ENCODE results near the gene SLC26A6. TPM values are rescaled to one million over a fixed set of nuclear protein-coding genes. Genes with fewer than 3 reads are reported as not detected.

Gene SLC26A6
- total RNA-seq, 5 donors from 2014 or later (not counting 1 experiment from before 2014, with no cell fraction given): 16.2 to 36.4 (median 29.2) TPM

- DNase-seq: no peak
- peaks cover 30 to 62% of the 10 kb centered on the region in 2 donors for H3K36me3 ChIP-seq (ENCODE audit: control insufficient read depth in 2 of 2, extremely low read depth in 1 of 2, insufficient read depth in 1 of 2, low read length in 1 of 2)
- no peak for ATAC-seq (replicated peaks in 1 of 4)
- WGBS (ENCODE audit: insufficient coverage): 90% methylated on average over 10 of the region's 11 CpGs
- H3K4me3 ChIP-seq (ENCODE audit: control insufficient read depth in 1 of 2, extremely low read depth in 1 of 2, low read length in 1 of 2): no peak overlapping the region
- H3K27me3 Mint-ChIP-seq: peaks cover 9 to 14% of the 10 kb centered on the region in 2 donors
- peaks cover 0 to 8% of the 10 kb centered on the region in 2 experiments for H3K4me1 ChIP-seq (ENCODE audit: control insufficient read depth in 1 of 2, extremely low read depth in 1 of 2, insufficient read depth in 2 of 2, low read length in 2 of 2)
- H3K4me1 Mint-ChIP-seq: peaks cover 6 to 9% (median 6%) of the 10 kb centered on the region in 3 donors
- peak overlapping the region in 1 of 2 donors; percentile 58 for H3K27ac Mint-ChIP-seq
- POLR2A ChIA-PET: no interaction called here
- CTCF ChIA-PET: no interaction called here
- peaks cover 0 to 22% of the 10 kb centered on the region in 2 experiments for H3K27me3 ChIP-seq (replicated peaks in 1 of 2; ENCODE audit: control insufficient read depth in 2 of 2, extremely low read depth in 1 of 2, insufficient read depth in 2 of 2, low read length in 1 of 2)
- no peak overlapping the region for H3K4me3 Mint-ChIP-seq
- no peak overlapping the region for H3K27ac ChIP-seq (ENCODE audit: low read length)
- no peaks in the 10 kb centered on the region for H3K9me3 Mint-ChIP-seq
- H3K9me3 ChIP-seq: no peaks in the 10 kb centered on the region
- peaks cover 33% of the 10 kb centered on the region for H3K36me3 Mint-ChIP-seq
Measured at GRCh38 chr3:48599077-48599501, 36.2 kb downstream of the SLC26A6 start.

GRCh38 chr3:48598323-48599076 lies 36.8 kb downstream of the SLC26A6 start:
- H3K27me3 ChIP-seq (replicated peaks in 1 of 2; ENCODE audit: control insufficient read depth in 2 of 2, extremely low read depth in 1 of 2, insufficient read depth in 2 of 2, low read length in 1 of 2): peaks cover 0 to 27% of the 10 kb centered on the region in 2 experiments
- 96% methylated on average over 2 of the region's 5 CpGs for WGBS (ENCODE audit: insufficient coverage)
- Mint-ChIP-seq H3K4me1 (peaks cover 6 to 9% (median 6%) of the 10 kb centered on the region in 3 donors), H3K9me3 (no peaks in the 10 kb centered on the region), H3K36me3 (peaks cover 33% of the 10 kb centered on the region), H3K27ac (no peak overlapping the region), H3K27me3 (peaks cover 9 to 16% of the 10 kb centered on the region in 2 donors), H3K4me3 (no peak overlapping the region)
- H3K36me3 ChIP-seq (ENCODE audit: control insufficient read depth in 2 of 2, extremely low read depth in 1 of 2, insufficient read depth in 1 of 2, low read length in 1 of 2): peaks cover 26 to 56% of the 10 kb centered on the region in 2 donors
- DNase-seq (no peak), ATAC-seq (replicated peaks in 1 of 4) (no peak)
- H3K4me1 ChIP-seq (ENCODE audit: control insufficient read depth in 1 of 2, extremely low read depth in 1 of 2, insufficient read depth in 2 of 2, low read length in 2 of 2): peaks cover 0 to 8% of the 10 kb centered on the region in 2 experiments
- H3K9me3 ChIP-seq: no peaks in the 10 kb centered on the region
- H3K27ac ChIP-seq (ENCODE audit: low read length): no peak overlapping the region
- H3K4me3 ChIP-seq (ENCODE audit: control insufficient read depth in 1 of 2, extremely low read depth in 1 of 2, low read length in 1 of 2): no peak overlapping the region
- POLR2A ChIA-PET: no interaction called here
- CTCF ChIA-PET: no interaction called here

GRCh38 chr3:48597408-48597800 lies 37.9 kb downstream of the SLC26A6 start:
- no peak for DNase-seq
- POLR2A ChIA-PET: no interaction called here
- H3K9me3 Mint-ChIP-seq: no peaks in the 10 kb centered on the region
- no peak overlapping the region for H3K4me3 Mint-ChIP-seq
- no peak overlapping the region for H3K27ac ChIP-seq (ENCODE audit: low read length)
- CTCF ChIA-PET: no interaction called here
- H3K27me3 ChIP-seq (replicated peaks in 1 of 2; ENCODE audit: control insufficient read depth in 2 of 2, extremely low read depth in 1 of 2, insufficient read depth in 2 of 2, low read length in 1 of 2): peaks cover 0 to 38% of the 10 kb centered on the region in 2 experiments
- H3K4me3 ChIP-seq (ENCODE audit: control insufficient read depth in 1 of 2, extremely low read depth in 1 of 2, low read length in 1 of 2): no peak overlapping the region
- no peaks in the 10 kb centered on the region for H3K9me3 ChIP-seq
- no peak for ATAC-seq (replicated peaks in 1 of 4)
- peaks cover 17 to 45% of the 10 kb centered on the region in 2 donors for H3K36me3 ChIP-seq (ENCODE audit: control insufficient read depth in 2 of 2, extremely low read depth in 1 of 2, insufficient read depth in 1 of 2, low read length in 1 of 2)
- H3K4me1 Mint-ChIP-seq: peaks cover 6 to 9% (median 6%) of the 10 kb centered on the region in 3 donors
- WGBS (ENCODE audit: insufficient coverage): 91% methylated on average over 6 of the region's 6 CpGs
- no peak overlapping the region for H3K27ac Mint-ChIP-seq
- peaks cover 0 to 8% of the 10 kb centered on the region in 2 experiments for H3K4me1 ChIP-seq (ENCODE audit: control insufficient read depth in 1 of 2, extremely low read depth in 1 of 2, insufficient read depth in 2 of 2, low read length in 2 of 2)
- H3K27me3 Mint-ChIP-seq: peaks cover 13 to 27% of the 10 kb centered on the region in 2 donors
- H3K36me3 Mint-ChIP-seq: peaks cover 24% of the 10 kb centered on the region

DNA sequence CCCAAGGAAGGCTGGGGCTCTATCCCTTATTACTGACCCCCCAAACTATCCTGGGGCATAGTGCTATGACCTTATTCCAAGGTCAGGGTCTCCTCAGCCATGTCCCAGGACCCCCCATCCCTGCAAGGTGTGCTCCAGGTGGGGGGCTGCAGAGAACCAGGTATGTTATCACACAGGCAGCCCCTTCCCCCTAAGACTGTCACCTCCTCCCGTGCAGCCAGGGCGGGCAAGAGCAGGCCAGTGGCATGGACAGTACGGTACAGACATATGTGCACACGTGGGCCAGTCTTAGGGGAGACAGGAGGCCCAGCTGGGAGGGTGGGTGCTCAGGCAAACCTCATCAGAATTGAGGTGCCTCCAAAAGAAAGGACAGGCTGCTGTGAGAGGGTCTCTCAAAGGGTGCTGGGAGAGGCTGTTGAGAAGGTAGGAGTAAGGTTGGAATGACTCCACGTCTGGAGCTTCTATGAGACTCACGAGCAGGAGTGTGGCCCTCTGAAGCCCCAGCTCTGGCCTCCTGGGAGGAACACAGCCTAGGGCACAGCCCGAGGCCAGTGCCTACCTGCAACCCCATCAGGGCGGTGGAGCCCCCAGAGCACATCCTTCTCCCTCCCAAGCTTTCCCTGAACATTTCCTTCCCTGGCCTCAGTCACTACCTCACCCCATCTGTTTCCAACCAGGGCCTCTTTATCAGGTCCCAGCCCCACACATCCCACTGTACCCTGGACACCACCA lies 38.4 kb downstream of the SLC26A6 start:
- no peaks in the 10 kb centered on the region for H3K9me3 Mint-ChIP-seq
- DNase-seq (no peak), ATAC-seq (replicated peaks in 1 of 4) (no peak)
- no peak overlapping the region for H3K4me3 ChIP-seq (ENCODE audit: control insufficient read depth in 1 of 2, extremely low read depth in 1 of 2, low read length in 1 of 2)
- no peak overlapping the region for H3K27ac Mint-ChIP-seq
- no peaks in the 10 kb centered on the region for H3K9me3 ChIP-seq
- H3K27me3 Mint-ChIP-seq: peaks cover 13 to 27% of the 10 kb centered on the region in 2 donors
- peaks cover 15 to 42% of the 10 kb centered on the region in 2 donors for H3K36me3 ChIP-seq (ENCODE audit: control insufficient read depth in 2 of 2, extremely low read depth in 1 of 2, insufficient read depth in 1 of 2, low read length in 1 of 2)
- H3K36me3 Mint-ChIP-seq: peaks cover 21% of the 10 kb centered on the region
- peaks cover 6 to 9% (median 6%) of the 10 kb centered on the region in 3 donors for H3K4me1 Mint-ChIP-seq
- H3K4me3 Mint-ChIP-seq: no peak overlapping the region
- H3K4me1 ChIP-seq (ENCODE audit: control insufficient read depth in 1 of 2, extremely low read depth in 1 of 2, insufficient read depth in 2 of 2, low read length in 2 of 2): peaks cover 0 to 8% of the 10 kb centered on the region in 2 experiments
- no peak overlapping the region for H3K27ac ChIP-seq (ENCODE audit: low read length)
- ChIA-PET CTCF (no interaction called here), POLR2A (no interaction called here)
- H3K27me3 ChIP-seq (replicated peaks in 1 of 2; ENCODE audit: control insufficient read depth in 2 of 2, extremely low read depth in 1 of 2, insufficient read depth in 2 of 2, low read length in 1 of 2): peaks cover 0 to 44% of the 10 kb centered on the region in 2 experiments
- WGBS (ENCODE audit: insufficient coverage): 93% methylated on average over 4 of the region's 8 CpGs

- no peak for ATAC-seq (replicated peaks in 1 of 4)
Measured at GRCh38 chr3:48596157-48596556, 39.1 kb downstream of the SLC26A6 start.

GRCh38 chr3:48595526-48596121 lies 39.6 kb downstream of the SLC26A6 start:
- ChIA-PET CTCF (no interaction called here), POLR2A (no interaction called here)
- peaks cover 20 to 35% of the 10 kb centered on the region in 2 donors for H3K27me3 Mint-ChIP-seq
- peaks cover 10 to 31% of the 10 kb centered on the region in 2 donors for H3K36me3 ChIP-seq (ENCODE audit: control insufficient read depth in 2 of 2, extremely low read depth in 1 of 2, insufficient read depth in 1 of 2, low read length in 1 of 2)
- H3K36me3 Mint-ChIP-seq: peaks cover 17% of the 10 kb centered on the region
- no peak overlapping the region for H3K27ac Mint-ChIP-seq
- H3K4me1 ChIP-seq (ENCODE audit: control insufficient read depth in 1 of 2, extremely low read depth in 1 of 2, insufficient read depth in 2 of 2, low read length in 2 of 2): peaks cover 0 to 8% of the 10 kb centered on the region in 2 experiments
- DNase-seq: no peak
- no peak overlapping the region for H3K27ac ChIP-seq (ENCODE audit: low read length)
- H3K9me3 Mint-ChIP-seq: no peaks in the 10 kb centered on the region
- no peak overlapping the region for H3K4me3 ChIP-seq (ENCODE audit: control insufficient read depth in 1 of 2, extremely low read depth in 1 of 2, low read length in 1 of 2)
- WGBS (ENCODE audit: insufficient coverage): 60% methylated on average over 3 of the region's 10 CpGs
- no peaks in the 10 kb centered on the region for H3K9me3 ChIP-seq
- peak in 1 of 4 experiments; percentile 12 for ATAC-seq (replicated peaks in 1 of 4)
- H3K4me1 Mint-ChIP-seq: peaks cover 6 to 9% (median 6%) of the 10 kb centered on the region in 3 donors
- H3K27me3 ChIP-seq (replicated peaks in 1 of 2; ENCODE audit: control insufficient read depth in 2 of 2, extremely low read depth in 1 of 2, insufficient read depth in 2 of 2, low read length in 1 of 2): peaks cover 0 to 54% of the 10 kb centered on the region in 2 experiments
- peak overlapping the region in 1 of 3 donors; percentile 43 for H3K4me3 Mint-ChIP-seq

More at GRCh38 chr3:48596157-48596556, 39.1 kb downstream of the SLC26A6 start:
- 71% methylated on average over 3 of the region's 5 CpGs for WGBS (ENCODE audit: insufficient coverage)
- H3K36me3 ChIP-seq (ENCODE audit: control insufficient read depth in 2 of 2, extremely low read depth in 1 of 2, insufficient read depth in 1 of 2, low read length in 1 of 2): peaks cover 10 to 36% of the 10 kb centered on the region in 2 donors
- Mint-ChIP-seq H3K9me3 (no peaks in the 10 kb centered on the region), H3K27me3 (peaks cover 15 to 31% of the 10 kb centered on the region in 2 donors), H3K27ac (no peak overlapping the region), H3K4me3 (peak overlapping the region in 1 of 3 donors; percentile 43), H3K4me1 (peaks cover 6 to 9% (median 6%) of the 10 kb centered on the region in 3 donors), H3K36me3 (peaks cover 21% of the 10 kb centered on the region)
- no peak overlapping the region for H3K4me3 ChIP-seq (ENCODE audit: control insufficient read depth in 1 of 2, extremely low read depth in 1 of 2, low read length in 1 of 2)
- CTCF ChIA-PET: no interaction called here
- DNase-seq: no peak
- POLR2A ChIA-PET: no interaction called here
- H3K4me1 ChIP-seq (ENCODE audit: control insufficient read depth in 1 of 2, extremely low read depth in 1 of 2, insufficient read depth in 2 of 2, low read length in 2 of 2): peaks cover 0 to 8% of the 10 kb centered on the region in 2 experiments
- peaks cover 0 to 50% of the 10 kb centered on the region in 2 experiments for H3K27me3 ChIP-seq (replicated peaks in 1 of 2; ENCODE audit: control insufficient read depth in 2 of 2, extremely low read depth in 1 of 2, insufficient read depth in 2 of 2, low read length in 1 of 2)
- no peak overlapping the region for H3K27ac ChIP-seq (ENCODE audit: low read length)
- H3K9me3 ChIP-seq: no peaks in the 10 kb centered on the region

Data from T-cell (primary cell).